H9 (cell line): Measurements from ENCODE around the gene KIAA2012. TPM values are rescaled to one million over a fixed set of nuclear protein-coding genes. Genes with fewer than 3 reads are reported as not detected.

ENCODE experiments used
- DNase-seq: peaks from one replicate; pipeline ENCODE4 v3.0.0-alpha.2; 2017
- H2AFZ ChIP-seq: one replicate; pipeline ENCODE4 v1.6.1; 2013; ENCODE audit warnings: mild to moderate bottlenecking, low read length, control low read depth, moderate library complexity
- H2AK5ac ChIP-seq: 2 replicates; pipeline ENCODE4 v1.6.1; 2013; ENCODE audit warnings: low read length, control low read depth, mixed read lengths; ENCODE audit not compliant: insufficient read length
- H2BK120ac ChIP-seq: one replicate; pipeline ENCODE4 v1.6.1; 2013; ENCODE audit warnings: low read depth, mild to moderate bottlenecking, low read length, control low read depth, inconsistent platforms; ENCODE audit not compliant: poor library complexity, severe bottlenecking
- H2BK12ac ChIP-seq: 2 replicates; pipeline ENCODE4 v1.6.1; 2013; ENCODE audit warnings: low read length, control low read depth, mixed read lengths, low read depth; ENCODE audit not compliant: insufficient read length
- H2BK15ac ChIP-seq: 2 replicates; pipeline ENCODE4 v1.6.1; 2013; ENCODE audit warnings: low read depth, low read length, control low read depth
- H2BK20ac ChIP-seq: one replicate; pipeline ENCODE4 v1.6.1; 2013; ENCODE audit warnings: low read depth, mild to moderate bottlenecking, low read length, control low read depth, inconsistent platforms; ENCODE audit not compliant: poor library complexity, severe bottlenecking
- H2BK5ac ChIP-seq: 2 replicates; pipeline ENCODE4 v1.6.1; 2013; ENCODE audit warnings: low read length, control low read depth, mixed read lengths; ENCODE audit not compliant: insufficient read length
- H3K14ac ChIP-seq: 2 replicates; pipeline ENCODE4 v1.6.1; 2013; ENCODE audit warnings: low read length, control low read depth; ENCODE audit not compliant: insufficient read depth
- H3K18ac ChIP-seq: 2 replicates; pipeline ENCODE4 v1.6.1; 2013; ENCODE audit warnings: low read depth, mild to moderate bottlenecking, mixed read lengths, low read length, control low read depth; ENCODE audit not compliant: insufficient read length
- H3K23ac ChIP-seq: 2 replicates; pipeline ENCODE4 v1.6.1; 2013; ENCODE audit warnings: low read length, control low read depth, mixed read lengths, low read depth; ENCODE audit not compliant: insufficient read length
- H3K23me2 ChIP-seq: 2 replicates; pipeline ENCODE4 v1.6.1; 2013; ENCODE audit warnings: low read depth, mild to moderate bottlenecking, mixed read lengths, low read length, control low read depth; ENCODE audit not compliant: insufficient read length, poor library complexity, severe bottlenecking
- H3K27ac ChIP-seq: 2 replicates; pipeline ENCODE4 v1.5.1; 2013; ENCODE audit warnings: low read length, control low read depth, mixed read lengths, low read depth; ENCODE audit not compliant: insufficient read length
- H3K27me3 ChIP-seq: 2 replicates; pipeline ENCODE4 v1.6.1; 2013; ENCODE audit warnings: low read length, control low read depth, inconsistent platforms; ENCODE audit not compliant: insufficient read depth
- H3K4ac ChIP-seq: 2 replicates; pipeline ENCODE4 v1.6.1; 2013; ENCODE audit warnings: low read depth, mild to moderate bottlenecking, control low read depth, inconsistent platforms, low read length, moderate library complexity
- H3K4me1 ChIP-seq: 2 replicates; pipeline ENCODE4 v1.6.1; 2013; ENCODE audit warnings: low read length, control low read depth, inconsistent platforms; ENCODE audit not compliant: insufficient read depth
- H3K4me2 ChIP-seq: 2 replicates; pipeline ENCODE4 v1.6.1; 2013; ENCODE audit warnings: low read length, control low read depth, mixed read lengths; ENCODE audit not compliant: insufficient read length, insufficient read depth
- H3K56ac ChIP-seq: 2 replicates; pipeline ENCODE4 v1.6.1; 2013; ENCODE audit warnings: low read depth, mild to moderate bottlenecking, mixed read lengths, low read length, control low read depth; ENCODE audit not compliant: insufficient read length
- H3K79me1 ChIP-seq: 2 replicates; pipeline ENCODE4 v1.6.1; 2013; ENCODE audit warnings: low read depth, mild to moderate bottlenecking, moderate library complexity, low read length, control low read depth, inconsistent platforms; ENCODE audit not compliant: insufficient read depth, poor library complexity, severe bottlenecking
- H3K79me2 ChIP-seq: 2 replicates; pipeline ENCODE4 v1.6.1; 2013; ENCODE audit warnings: low read length, control low read depth, inconsistent platforms; ENCODE audit not compliant: insufficient read depth
- H3K9ac ChIP-seq: 2 replicates; pipeline ENCODE4 v1.6.1; 2013; ENCODE audit warnings: low read length, control low read depth, mixed read lengths; ENCODE audit not compliant: insufficient read length; ENCODE audit errors: extremely low read depth
- H3K9me3 ChIP-seq: one replicate; pipeline ENCODE4 v1.6.1; 2013; ENCODE audit warnings: low read depth, low read length, inconsistent platforms; ENCODE audit not compliant: control insufficient read depth
- H3T11ph ChIP-seq: one replicate; pipeline ENCODE4 v1.6.1; 2013; ENCODE audit warnings: mild to moderate bottlenecking, low read length, control low read depth, inconsistent platforms
- H4K20me1 ChIP-seq: one replicate; pipeline ENCODE4 v1.6.1; 2013; ENCODE audit not compliant: control insufficient read depth, insufficient read length, insufficient read depth
- H4K5ac ChIP-seq: 2 replicates; pipeline ENCODE4 v1.6.1; 2013; ENCODE audit warnings: low read depth, mild to moderate bottlenecking, mixed read lengths, low read length, control low read depth; ENCODE audit not compliant: insufficient read length
- H4K8ac ChIP-seq: replicated peaks from 2 replicates; pipeline ENCODE4 v1.6.1; 2013; ENCODE audit warnings: low read length, control low read depth, mixed read lengths, low read depth; ENCODE audit not compliant: insufficient read length
- H4K91ac ChIP-seq: 2 replicates; pipeline ENCODE4 v1.6.1; 2013; ENCODE audit warnings: low read depth, mild to moderate bottlenecking, moderate library complexity, mixed read lengths, low read length, control low read depth; ENCODE audit not compliant: insufficient read length
- H3K27ac Mint-ChIP-seq, 3 experiments: 2 replicates in 2 of 3; 3 replicates in 1 of 3; pipeline ENCODE4 v1.8.0; 2020 to 2021; ENCODE audit warnings: mixed read lengths in 3 of 3, mild to moderate bottlenecking in 1 of 3, moderate library complexity in 1 of 3
- H3K27me3 Mint-ChIP-seq: 2 replicates; pipeline ENCODE4 v1.8.0; 2021; ENCODE audit warnings: low read depth, mild to moderate bottlenecking, moderate library complexity, mixed read lengths
- H3K36me3 Mint-ChIP-seq, 3 experiments: 2 replicates in 2 of 3; 3 replicates in 1 of 3; pipeline ENCODE4 v1.8.0; 2020 to 2021; ENCODE audit warnings: low read depth in 3 of 3, mixed read lengths in 3 of 3; ENCODE audit not compliant: insufficient read depth in 1 of 3
- H3K4me1 Mint-ChIP-seq, 2 experiments: 2 replicates each; pipeline ENCODE4 v1.8.0; 2020; ENCODE audit warnings: mixed read lengths in 2 of 2
- H3K4me3 Mint-ChIP-seq, 2 experiments: 2 replicates in 1 of 2; 3 replicates in 1 of 2; pipeline ENCODE4 v1.8.0; 2020 to 2021; ENCODE audit warnings: mild to moderate bottlenecking in 2 of 2, mixed read lengths in 2 of 2, moderate library complexity in 1 of 2
- H3K9me3 Mint-ChIP-seq, 2 experiments: 2 replicates in 1 of 2; 3 replicates in 1 of 2; pipeline ENCODE4 v1.8.0; 2020; ENCODE audit warnings: mild to moderate bottlenecking in 2 of 2, mixed read lengths in 2 of 2, moderate library complexity in 1 of 2
- WGBS: extraction: QIAGEN DNeasy Blood & Tissue Kit; methylation state at CpG from one replicate; pipeline ENCODE4 v1.1.7; 2013; ENCODE audit warnings: missing lambda C conversion rate, low lambda C conversion rate, mixed read lengths; ENCODE audit not compliant: insufficient read length; ENCODE audit errors: extremely low coverage; 5-methylcytosine and 5-hydroxymethylcytosine counted together
- total RNA-seq: library from RNA; stranded (reverse); gene quantifications from 2 replicates; pipeline ENCODE4 v1.2.1, GENCODE V29; 2021
- TF ChIP-seq, protein P1 (sequence below): fragments of 200-600 bp; sonication (generic); conservative IDR thresholded peaks from 3 replicates; pipeline ENCODE4 v1.8.0; 2021; ENCODE audit warnings: antibody characterized with exemption, mild to moderate bottlenecking

KIAA2012 gene
- total RNA-seq, 1 experiment from 2014 or later = not detected

- Histone ChIP-seq H3K23me2 (no peaks in the 10 kb centered on the region), H3K18ac (no peak overlapping the region), H3K79me2 (peaks cover under 1% of the 10 kb centered on the region; the same call in 1 of the 2 replicates)
Observed at GRCh38 chr2:202215179-202215578, 142.1 kb downstream of the KIAA2012 start.

More at GRCh38 chr2:202215179-202215578, 142.1 kb downstream of the KIAA2012 start:
- Histone ChIP-seq H3K4me1 (no peaks in the 10 kb centered on the region), H3K27me3 (no peaks in the 10 kb centered on the region), H4K91ac (no peak overlapping the region), H3K9me3 (no peaks in the 10 kb centered on the region), H3K4ac (no peak overlapping the region), H4K20me1 (no peaks in the 10 kb centered on the region), H2BK120ac (no peak overlapping the region), H2BK20ac (no peak overlapping the region), H3T11ph (no peak overlapping the region), H2BK5ac (no peak overlapping the region), H2BK15ac (no peak overlapping the region), H3K79me1 (peaks cover 7% of the 10 kb centered on the region), H2BK12ac (no peak overlapping the region), H3K56ac (no peak overlapping the region), H3K9ac (no peak overlapping the region), H4K8ac (no peak overlapping the region), H4K5ac (no peak overlapping the region), H3K23ac (no peak overlapping the region), H2AFZ (no peak overlapping the region), H3K4me2 (no peak overlapping the region), H3K27ac (no peak overlapping the region), H2AK5ac (no peak overlapping the region), H3K14ac (no peak overlapping the region)
- no peaks in the 10 kb centered on the region for H3K27me3 Mint-ChIP-seq
- H3K9me3 Mint-ChIP-seq = no peaks in the 10 kb centered on the region
- TF ChIP-seq, protein P1, sequence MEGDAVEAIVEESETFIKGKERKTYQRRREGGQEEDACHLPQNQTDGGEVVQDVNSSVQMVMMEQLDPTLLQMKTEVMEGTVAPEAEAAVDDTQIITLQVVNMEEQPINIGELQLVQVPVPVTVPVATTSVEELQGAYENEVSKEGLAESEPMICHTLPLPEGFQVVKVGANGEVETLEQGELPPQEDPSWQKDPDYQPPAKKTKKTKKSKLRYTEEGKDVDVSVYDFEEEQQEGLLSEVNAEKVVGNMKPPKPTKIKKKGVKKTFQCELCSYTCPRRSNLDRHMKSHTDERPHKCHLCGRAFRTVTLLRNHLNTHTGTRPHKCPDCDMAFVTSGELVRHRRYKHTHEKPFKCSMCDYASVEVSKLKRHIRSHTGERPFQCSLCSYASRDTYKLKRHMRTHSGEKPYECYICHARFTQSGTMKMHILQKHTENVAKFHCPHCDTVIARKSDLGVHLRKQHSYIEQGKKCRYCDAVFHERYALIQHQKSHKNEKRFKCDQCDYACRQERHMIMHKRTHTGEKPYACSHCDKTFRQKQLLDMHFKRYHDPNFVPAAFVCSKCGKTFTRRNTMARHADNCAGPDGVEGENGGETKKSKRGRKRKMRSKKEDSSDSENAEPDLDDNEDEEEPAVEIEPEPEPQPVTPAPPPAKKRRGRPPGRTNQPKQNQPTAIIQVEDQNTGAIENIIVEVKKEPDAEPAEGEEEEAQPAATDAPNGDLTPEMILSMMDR = no peak
- H3K27ac Mint-ChIP-seq = no peak overlapping the region
- WGBS = no CpG with 5 or more reads among the region's 1 CpG
- H3K4me1 Mint-ChIP-seq = no peaks in the 10 kb centered on the region; a peak in 1 of 4 replicates
- H3K36me3 Mint-ChIP-seq = peaks cover 17 to 64% (median 54%) of the 10 kb centered on the region in 3 experiments; a peak in 6 of 7 replicates
- DNase-seq = no peak
- no peak overlapping the region for H3K4me3 Mint-ChIP-seq
